ENCODE measurements around the gene C17orf107. TPM values are rescaled to one million over a fixed set of nuclear protein-coding genes. Genes with fewer than 3 reads are reported as not detected.

C17orf107 gene
- total and polyA plus RNA-seq, 3 donors from 2014 or later: 1.5 to 4.1 (median 2.8) TPM

DNA sequence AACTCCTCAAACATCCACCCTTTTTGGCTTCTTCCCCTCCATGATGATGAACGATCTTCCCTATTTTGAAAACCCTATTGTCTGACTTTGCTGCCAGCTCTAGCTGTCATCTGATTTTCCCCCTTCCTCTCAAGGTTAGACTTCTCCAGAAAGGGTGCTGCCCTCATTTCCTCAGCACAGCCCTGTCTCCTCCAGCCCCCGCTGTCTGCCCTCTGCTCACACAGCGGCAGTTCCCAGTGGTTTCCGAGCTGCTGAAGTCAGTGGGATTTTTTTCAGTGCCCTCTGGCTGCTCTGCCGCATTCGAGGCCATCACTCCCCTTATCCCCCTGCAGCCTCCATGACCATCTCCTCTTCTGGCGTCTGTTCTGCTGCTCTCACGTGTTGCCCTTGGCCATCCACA, 26.6 kb upstream of the C17orf107 start:
- TF ChIP-seq CTCF (IDR thresholded peaks at IDR 0.05) (no peak), POLR2A (IDR thresholded peaks at IDR 0.05) (no peak)
- Histone ChIP-seq H3K4me3 (no peak overlapping the region), H3K9me3 (no peaks in the 10 kb centered on the region), H3K27me3 (no peaks in the 10 kb centered on the region), H3K36me3 (ENCODE audit: low read depth, missing control alignments) (no peaks in the 10 kb centered on the region), H3K4me1 (peaks cover 28% of the 10 kb centered on the region), H3K27ac (no peak overlapping the region)
- peak; percentile 45 for DNase-seq
- 25 to 49% methylated on average over 8 of the region's 8 CpGs for WGBS, 2 donors
- intact Hi-C loops (cut with DNase I; ENCODE audit: low total_unique reads): no loop called here

GRCh38 chr17:4877089-4877488, 22.2 kb upstream of the C17orf107 start:
- 25 to 40% methylated on average over 5 of the region's 5 CpGs for WGBS, 2 donors

DNA sequence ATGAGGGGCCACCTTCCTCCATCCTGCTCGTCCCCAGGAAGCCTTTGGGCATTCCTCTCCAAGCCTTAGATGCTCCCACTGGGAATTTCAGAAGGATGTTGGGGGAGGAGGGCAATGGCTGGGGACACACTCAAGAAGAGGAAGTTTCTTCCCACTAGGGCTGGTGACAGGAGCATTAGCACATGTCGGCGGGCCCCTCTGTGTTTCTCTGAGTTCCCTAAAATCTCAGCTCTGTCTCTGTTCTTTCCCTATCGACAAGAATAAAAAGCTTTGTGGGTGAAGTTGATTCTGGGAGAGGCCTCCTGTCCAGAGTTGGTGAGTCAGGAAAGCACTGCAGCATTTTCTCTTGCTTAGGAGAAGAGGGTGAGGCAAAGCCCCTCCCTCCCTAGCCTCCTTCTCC, 19.7 kb upstream of the C17orf107 start:
- DNase-seq: no peak
- H3K27me3 ChIP-seq: no peaks in the 10 kb centered on the region
- H3K36me3 ChIP-seq (ENCODE audit: low read depth, missing control alignments): no peaks in the 10 kb centered on the region
- no peak overlapping the region for H3K27ac ChIP-seq
- WGBS, 2 donors: 82 to 87% methylated on average over 4 of the region's 4 CpGs
- H3K9me3 ChIP-seq: no peaks in the 10 kb centered on the region
- TF ChIP-seq POLR2A (IDR thresholded peaks at IDR 0.05): no peak
- H3K4me3 ChIP-seq: no peak overlapping the region
- peaks cover 33% of the 10 kb centered on the region for H3K4me1 ChIP-seq
- intact Hi-C loops (cut with DNase I; ENCODE audit: low total_unique reads): no loop called here

More at GRCh38 chr17:4877089-4877488, 22.2 kb upstream of the C17orf107 start:
- intact Hi-C loops (cut with DNase I; ENCODE audit: low total_unique reads): no loop called here
- peak overlapping the region in 1 of 2 donors; percentile 41 for H3K27ac ChIP-seq
- no peaks in the 10 kb centered on the region for H3K36me3 ChIP-seq (ENCODE audit: low read depth, missing control alignments)
- H3K4me1 ChIP-seq: peaks cover 41% of the 10 kb centered on the region
- DNase-seq: peak; percentile 43
- no peak overlapping the region for H3K4me3 ChIP-seq
- no peak for TF ChIP-seq POLR2A (IDR thresholded peaks at IDR 0.05)
- no peak for TF ChIP-seq CTCF (IDR thresholded peaks at IDR 0.05)
- no peaks in the 10 kb centered on the region for H3K27me3 ChIP-seq
- no peaks in the 10 kb centered on the region for H3K9me3 ChIP-seq

DNA sequence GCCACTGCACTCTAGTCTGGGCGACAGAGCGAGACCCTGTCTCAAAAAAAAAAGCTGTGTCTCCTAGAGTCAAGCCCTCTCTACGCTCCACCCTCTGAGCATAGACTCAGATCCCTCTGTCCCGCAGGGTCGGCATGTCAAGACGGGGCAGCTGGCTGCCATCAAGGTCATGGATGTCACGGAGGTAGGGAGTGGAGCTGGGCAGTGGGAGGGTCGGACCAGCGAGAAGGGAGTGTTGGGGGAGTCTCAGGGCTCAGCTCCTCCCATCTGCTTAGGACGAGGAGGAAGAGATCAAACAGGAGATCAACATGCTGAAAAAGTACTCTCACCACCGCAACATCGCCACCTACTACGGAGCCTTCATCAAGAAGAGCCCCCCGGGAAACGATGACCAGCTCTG, 18.5 kb upstream of the C17orf107 start:
- intact Hi-C loops (cut with DNase I; ENCODE audit: low total_unique reads): loop anchor here (10.0 kb wide), 1 partner anchor 146 kb away; the partner anchor contains the start of genes CXCL16, MED11 and ZMYND15
- H3K9me3 ChIP-seq: no peaks in the 10 kb centered on the region
- peak overlapping the region in 1 of 2 donors; percentile 18 for H3K27ac ChIP-seq
- 63 to 84% methylated on average over 7 to 15 of the region's 15 CpGs for WGBS, 2 donors
- DNase-seq: no peak
- H3K27me3 ChIP-seq: no peaks in the 10 kb centered on the region
- peaks cover 28% of the 10 kb centered on the region for H3K4me1 ChIP-seq
- H3K4me3 ChIP-seq: no peak overlapping the region
- TF ChIP-seq CTCF (IDR thresholded peaks at IDR 0.05) (no peak), POLR2A (IDR thresholded peaks at IDR 0.05) (no peak)
- no peaks in the 10 kb centered on the region for H3K36me3 ChIP-seq (ENCODE audit: low read depth, missing control alignments)

- intact Hi-C loops (cut with DNase I; ENCODE audit: low total_unique reads): loop anchor here (10.0 kb wide), 1 partner anchor 147 kb away; the partner anchor contains the start of genes CXCL16, MED11 and ZMYND15
- Histone ChIP-seq H3K9me3 (no peaks in the 10 kb centered on the region), H3K27me3 (no peaks in the 10 kb centered on the region), H3K4me3 (no peak overlapping the region), H3K27ac (no peak overlapping the region), H3K4me1 (peaks cover 18% of the 10 kb centered on the region), H3K36me3 (ENCODE audit: low read depth, missing control alignments) (no peaks in the 10 kb centered on the region)
- TF ChIP-seq CTCF (IDR thresholded peaks at IDR 0.05): peak; percentile 60 to 74 (median 74)
- no peak for TF ChIP-seq POLR2A (IDR thresholded peaks at IDR 0.05)
- DNase-seq: peak; percentile 84
- 35 to 51% methylated on average over 9 of the region's 9 CpGs for WGBS, 2 donors
These were observed 17.4 kb upstream of the C17orf107 start for GRCh38 chr17:4881761-4882555.
